HG02759 (cell line): ENCODE results near the gene NOC2L.

Experiments
- ATAC-seq: cut with Tn5 transposase; IDR thresholded peaks from one replicate; pipeline ENCODE4 v1.9.1; 2021; ENCODE audit warnings: mild to moderate bottlenecking, moderate library complexity; ENCODE audit not compliant: unreplicated experiment

The NOC2L gene

GRCh38 chr1:958823-959730 lies at the start of gene NOC2L:
TSS of gene NOC2L (minus strand) at chr1:959256. CDS start at chr1:959240, 16 bp downstream.
- peak; percentile 79 for ATAC-seq

DNA sequence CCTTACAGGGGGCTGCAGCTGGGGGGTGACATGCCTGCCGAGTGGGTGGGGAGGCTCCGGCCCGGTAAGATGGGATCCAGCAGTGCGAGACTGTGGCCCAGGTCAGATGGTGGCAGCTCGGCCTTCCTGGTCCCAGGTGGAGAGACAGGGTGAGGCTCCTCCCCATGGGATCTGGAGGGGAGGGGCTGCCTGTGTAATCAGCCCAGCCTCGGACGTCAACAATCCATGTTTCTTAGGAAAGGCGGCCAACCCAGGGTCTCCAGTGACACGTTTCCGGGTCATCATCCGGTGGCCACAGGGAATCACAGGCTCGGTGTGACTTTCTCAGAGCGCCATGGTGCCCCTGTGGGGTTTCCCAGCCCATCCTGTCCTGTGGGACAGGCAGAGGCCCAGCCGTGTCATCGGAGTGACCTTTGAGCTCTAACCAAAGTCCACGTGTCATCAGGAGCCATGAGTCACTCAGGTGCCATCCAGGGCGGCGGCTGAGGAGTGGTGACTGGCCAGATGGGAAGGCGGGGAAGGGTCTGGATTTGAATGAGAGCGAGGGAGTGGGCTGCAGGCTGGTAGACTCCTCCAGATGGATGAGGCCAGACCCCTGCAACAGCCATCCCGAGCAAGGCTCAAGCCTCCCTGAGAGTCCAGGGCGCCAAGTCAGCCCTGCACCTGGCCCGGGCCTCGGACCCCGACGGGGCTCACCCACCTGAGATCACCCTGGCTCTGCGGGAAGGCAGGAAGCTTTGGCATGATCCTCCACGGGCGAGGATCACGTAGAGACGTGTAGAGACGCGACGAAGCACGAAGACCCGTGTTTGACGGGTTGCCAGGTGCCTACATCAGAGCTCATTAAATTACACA lies 47.5 kb upstream of the NOC2L start:
- ATAC-seq: no peak

GRCh38 chr1:1005774-1006304 lies 46.8 kb upstream of the NOC2L start:
- ATAC-seq: no peak

DNA sequence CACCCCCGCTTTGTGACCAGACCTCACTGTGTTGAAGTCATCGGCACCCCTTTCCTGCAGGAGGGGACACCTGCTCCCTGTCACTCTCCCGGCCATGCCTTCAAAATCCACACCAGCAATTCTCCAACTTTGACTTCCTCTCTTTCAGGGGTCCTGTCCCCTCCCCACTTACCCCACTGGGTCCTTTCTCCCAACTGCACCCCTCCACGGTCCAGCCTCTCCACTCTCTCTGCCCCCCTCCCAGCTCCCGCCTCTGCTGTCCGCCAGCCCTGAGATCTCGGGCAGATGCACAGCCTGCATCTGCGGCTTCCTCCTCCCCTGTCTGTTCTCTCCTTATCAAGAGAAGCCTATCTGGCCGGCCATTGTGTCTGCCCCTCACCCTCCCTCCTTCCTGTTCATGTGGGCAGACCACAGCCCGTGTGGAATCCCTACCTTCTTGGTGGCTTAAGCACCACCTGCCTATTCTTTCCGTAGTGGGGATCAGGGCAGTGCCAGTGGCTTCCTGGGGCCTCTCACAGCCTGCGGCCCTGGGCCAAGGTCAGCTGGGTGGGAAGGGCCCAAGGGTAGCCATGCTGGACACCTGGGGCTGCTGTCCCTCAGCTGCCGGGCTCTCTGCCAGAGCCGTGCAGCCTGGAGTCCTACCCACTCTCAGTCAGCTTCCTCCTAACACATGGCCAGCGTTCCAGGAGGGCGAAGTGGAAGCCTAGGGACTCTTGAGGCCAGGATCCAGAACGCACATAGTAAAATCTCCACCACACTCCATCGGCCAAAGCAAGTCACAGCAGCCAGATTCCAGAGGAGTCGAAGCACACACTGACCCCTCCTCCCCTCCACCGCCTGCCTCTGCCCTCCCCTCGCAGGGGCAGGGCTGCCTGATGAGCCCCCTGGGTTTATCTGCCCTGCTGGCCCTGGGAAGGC lies 46.0 kb upstream of the NOC2L start:
- ATAC-seq: no peak

DNA sequence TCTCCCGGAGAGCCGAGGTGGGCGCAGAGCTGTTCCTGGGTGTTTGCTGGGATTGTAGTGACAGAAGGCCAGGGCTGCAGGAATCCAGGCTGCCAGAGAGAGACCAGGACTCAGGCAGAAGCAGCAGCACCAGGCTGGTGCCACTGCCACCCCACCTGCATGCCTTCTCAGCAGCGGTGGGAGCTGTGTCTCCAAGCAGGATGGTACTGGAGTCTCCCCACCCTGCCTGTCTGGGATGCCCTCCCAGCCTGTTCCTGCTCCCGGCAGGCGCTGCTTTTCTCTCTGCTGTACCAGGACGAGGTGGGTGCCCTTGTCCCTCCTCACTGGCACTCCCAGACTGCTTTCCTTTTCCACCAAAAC lies 45.3 kb upstream of the NOC2L start:
- ATAC-seq: no peak

DNA sequence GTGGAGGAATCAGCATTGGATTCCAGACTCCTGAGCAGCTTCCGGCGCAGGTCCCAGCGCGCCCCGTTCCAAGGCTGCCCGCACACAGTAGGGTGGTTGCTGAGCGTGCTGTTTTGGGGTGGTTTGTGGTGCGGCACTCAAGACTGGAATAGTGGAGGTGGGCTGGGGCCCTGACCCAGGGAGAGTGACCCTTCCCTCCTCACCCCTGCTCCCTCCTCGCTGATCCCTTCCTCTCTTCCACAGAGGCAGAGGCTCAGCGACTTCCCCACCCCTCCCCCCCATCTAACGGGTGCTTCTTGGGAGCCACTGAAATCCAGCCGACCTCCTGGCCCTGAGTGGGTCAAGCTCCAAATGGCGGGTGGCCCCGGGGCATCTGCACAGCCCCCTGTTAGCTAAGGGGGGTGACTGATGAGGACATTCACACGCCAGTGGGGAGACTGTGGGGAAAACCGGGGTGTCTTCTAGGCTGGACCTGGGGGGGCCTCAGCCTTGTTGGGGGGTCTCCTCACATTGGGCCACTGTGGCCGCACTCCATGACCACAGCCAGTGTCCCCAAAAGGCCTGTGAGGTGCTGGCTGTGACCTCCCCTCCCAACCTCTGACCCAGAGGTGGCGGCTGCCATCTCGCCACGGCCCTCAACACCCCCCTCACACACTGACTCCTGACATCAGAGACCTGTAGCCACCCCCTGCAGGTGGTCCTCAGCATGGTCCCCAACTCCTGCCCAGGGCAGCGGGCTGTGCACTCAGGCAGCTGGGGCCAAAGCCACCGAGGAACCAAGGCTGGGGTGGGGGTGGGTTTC lies 44.8 kb upstream of the NOC2L start:
- no peak for ATAC-seq

DNA sequence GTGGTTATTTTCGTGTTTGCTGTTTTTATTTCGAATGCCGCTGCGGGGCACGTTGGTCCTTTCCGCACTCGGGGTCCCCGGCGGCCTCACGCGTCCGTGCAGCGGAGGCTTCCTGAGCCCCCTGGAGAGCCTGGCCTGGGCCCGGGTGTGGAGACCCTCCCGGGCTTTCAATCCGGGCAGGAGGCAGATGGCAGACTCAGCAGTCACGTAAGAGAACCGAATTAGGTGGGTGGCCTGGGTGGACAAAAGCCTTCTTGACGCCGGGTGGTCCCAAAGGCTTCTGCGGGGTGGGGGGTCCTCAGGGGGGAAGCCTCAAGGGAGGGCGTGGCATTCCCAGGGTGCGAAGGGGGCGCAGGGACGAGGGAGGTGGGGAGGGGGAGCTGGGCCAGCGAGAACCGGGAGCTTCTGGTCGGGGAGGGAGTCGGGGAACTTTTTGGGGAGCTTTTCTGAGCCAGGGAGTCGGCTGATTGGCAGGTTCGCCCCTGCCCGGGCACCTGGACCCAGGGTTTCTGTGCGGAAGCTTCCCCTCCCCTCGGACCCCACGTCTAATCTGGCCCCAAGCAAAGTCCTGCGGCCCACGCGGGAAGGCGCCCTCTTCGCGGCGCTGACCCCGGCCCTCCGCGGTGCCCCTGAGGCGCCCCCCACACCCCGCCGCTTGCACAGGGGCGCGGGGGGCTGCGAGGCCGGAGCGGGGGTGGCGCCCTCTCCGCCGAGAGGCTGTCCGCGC lies 42.2 kb upstream of the NOC2L start:
- no peak for ATAC-seq

- ATAC-seq: peak; percentile 32
Observed at GRCh38 chr1:1000357-1001056, 41.5 kb upstream of the NOC2L start.

GRCh38 chr1:999725-1000356 lies 40.8 kb upstream of the NOC2L start, which contains the start of gene HES4:
TSS of gene HES4 (minus strand) at chr1:1000097. CDS start at chr1:999973, 124 bp downstream.
- ATAC-seq: peak; percentile 50

GRCh38 chr1:998995-999724 lies 40.1 kb upstream of the NOC2L start:
- ATAC-seq: no peak

DNA sequence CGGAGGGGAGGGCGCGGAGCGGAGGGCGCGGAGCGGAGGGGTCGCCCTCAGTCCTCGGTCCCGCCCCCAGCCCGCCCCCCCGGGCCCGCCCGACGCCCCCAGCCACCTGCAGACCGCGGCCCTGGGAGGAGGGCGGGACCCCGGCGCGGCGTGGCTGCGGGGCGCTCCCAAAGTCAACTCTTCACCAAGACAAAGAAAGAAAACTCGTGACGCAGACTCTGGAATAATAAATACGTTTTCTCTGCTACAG lies 39.6 kb upstream of the NOC2L start:
- ATAC-seq: no peak

GRCh38 chr1:997993-998744 lies 39.1 kb upstream of the NOC2L start:
- ATAC-seq: no peak

DNA sequence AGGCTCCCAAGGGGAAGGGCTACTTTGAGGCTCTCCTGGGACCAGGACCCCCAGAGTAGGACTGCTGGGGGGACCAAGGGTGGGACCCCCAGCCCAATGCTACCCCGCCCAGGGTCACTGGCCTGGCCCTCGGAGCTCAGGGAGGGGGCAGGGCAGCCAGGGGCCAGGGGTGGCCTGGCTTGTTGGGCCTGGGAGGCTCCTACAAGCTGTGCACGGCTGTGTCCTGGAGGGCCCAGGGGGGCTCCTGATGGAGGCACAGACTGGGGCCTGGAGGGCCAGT lies 38.6 kb upstream of the NOC2L start:
- ATAC-seq: no peak

GRCh38 chr1:996851-997712 lies 38.0 kb upstream of the NOC2L start:
- no peak for ATAC-seq

GRCh38 chr1:995665-996633 lies 36.9 kb upstream of the NOC2L start:
- ATAC-seq: no peak
